Panc1 (cell line): ENCODE data around the gene SV2C. TPM values are rescaled to one million over a fixed set of nuclear protein-coding genes. Genes with fewer than 3 reads are reported as not detected.

Experiments
- ATAC-seq: fragments of 200-7000 bp; cut with Tn5 transposase; 2 replicates; pipeline ENCODE4 v1.9.1; 2020; ENCODE audit warnings: mild to moderate bottlenecking, moderate library complexity
- BruUV-seq: library from RNA; stranded (reverse); fragments of 400-500 nt; replicated peaks from 2 replicates; lab custom pipeline; 2021; lab: Mats Ljungman, UMichigan
- CTCF ChIA-PET: fragments of 300-600 bp; sonication (Branson Sonifier 250); formaldehyde crosslinking; loops from one replicate; lab custom pipeline; 2022; ENCODE audit warnings: antibody characterized with exemption; lab: Charles Lee
- POLR2A ChIA-PET: fragments of 300-600 bp; sonication (Branson Sonifier 250); formaldehyde crosslinking; loops from one replicate; lab custom pipeline; 2022; ENCODE audit warnings: antibody characterized with exemption; lab: Charles Lee
- DNase-seq: peaks from one replicate; pipeline ENCODE4 v3.0.0-alpha.2; 2010; ENCODE audit warnings: low read depth, low spot score
- H3K27ac ChIP-seq: 2 replicates; pipeline ENCODE4 v1.5.1; 2011; ENCODE audit warnings: mild to moderate bottlenecking, low read length, inconsistent platforms
- H3K27me3 ChIP-seq: fragments of 200-500 bp; sonication (Bioruptor generic); 2 replicates; pipeline ENCODE4 v1.6.0; 2014; ENCODE audit warnings: low read length, inconsistent platforms; ENCODE audit not compliant: control insufficient read depth, insufficient read depth
- H3K36me3 ChIP-seq: fragments of 200-500 bp; sonication (Bioruptor generic); 2 replicates; pipeline ENCODE4 v1.5.1; 2014; ENCODE audit warnings: inconsistent platforms, mild to moderate bottlenecking, low read length, moderate library complexity; ENCODE audit not compliant: control insufficient read depth, insufficient read depth
- H3K4me1 ChIP-seq: 2 replicates; pipeline ENCODE4 v1.5.1; 2011; ENCODE audit warnings: inconsistent platforms, mild to moderate bottlenecking, low read length, moderate library complexity; ENCODE audit not compliant: control insufficient read depth, insufficient read depth
- H3K4me3 ChIP-seq, 2 experiments: 2 replicates each; pipeline ENCODE4 v1.5.1; 2011 to 2012; ENCODE audit warnings: low read depth in 2 of 2, low read length in 2 of 2, mild to moderate bottlenecking in 2 of 2, inconsistent platforms in 1 of 2, moderate library complexity in 1 of 2
- H3K9me3 ChIP-seq: fragments of 200-500 bp; sonication (Bioruptor generic); 2 replicates; pipeline ENCODE4 v1.5.1; 2014; ENCODE audit warnings: low read depth, mild to moderate bottlenecking, inconsistent platforms, low read length, moderate library complexity; ENCODE audit not compliant: control insufficient read depth, insufficient read depth
- CTCF ChIP-seq: fragments of 450-650 bp; IDR thresholded peaks from 2 replicates; pipeline ENCODE4 v1.5.1; 2017; ENCODE audit warnings: mild to moderate bottlenecking
- POLR2AphosphoS5 ChIP-seq: IDR thresholded peaks from 2 replicates; pipeline ENCODE4 v1.6.1; 2012; ENCODE audit warnings: mild to moderate bottlenecking, low read depth, low read length, moderate library complexity
- REST ChIP-seq, 2 experiments: IDR thresholded peaks; 2 replicates each; pipeline ENCODE4 v1.6.1; 2011 to 2012; ENCODE audit warnings: low read depth in 2 of 2, control low read depth in 1 of 2, low read length in 1 of 2, mild to moderate bottlenecking in 1 of 2, moderate library complexity in 1 of 2; ENCODE audit not compliant: insufficient read depth in 1 of 2
- SIN3A ChIP-seq: IDR thresholded peaks from 2 replicates; pipeline ENCODE4 v1.6.1; 2012; ENCODE audit warnings: low read depth, mild to moderate bottlenecking, low read length, moderate library complexity, borderline replicate concordance; ENCODE audit not compliant: insufficient read depth
- TCF7L2 ChIP-seq: IDR thresholded peaks from 2 replicates; pipeline ENCODE4 v1.6.1; 2011; ENCODE audit warnings: mild to moderate bottlenecking, low read depth, low read length, inconsistent platforms
- in situ Hi-C: cut with HindIII; loops from 2 replicates; pipeline ENCODE4 v1.10.0; 2016; ENCODE audit warnings: low sequenced_read_pairs, low pct_unique_long_range_greater_than_20kb
- intact Hi-C: fragments of 100-400 bp; cut with micrococcal nuclease; formaldehyde crosslinking; loops from one replicate; pipeline ENCODE4 v1.10.0; 2022; ENCODE audit not compliant: unreplicated experiment
- total RNA-seq: library from RNA; stranded (reverse); gene quantifications from one replicate; pipeline ENCODE4 v1.2.1, GENCODE V29; 2021; ENCODE audit not compliant: unreplicated experiment

SV2C gene
- total RNA-seq, 1 experiment from 2014 or later: not detected

DNA sequence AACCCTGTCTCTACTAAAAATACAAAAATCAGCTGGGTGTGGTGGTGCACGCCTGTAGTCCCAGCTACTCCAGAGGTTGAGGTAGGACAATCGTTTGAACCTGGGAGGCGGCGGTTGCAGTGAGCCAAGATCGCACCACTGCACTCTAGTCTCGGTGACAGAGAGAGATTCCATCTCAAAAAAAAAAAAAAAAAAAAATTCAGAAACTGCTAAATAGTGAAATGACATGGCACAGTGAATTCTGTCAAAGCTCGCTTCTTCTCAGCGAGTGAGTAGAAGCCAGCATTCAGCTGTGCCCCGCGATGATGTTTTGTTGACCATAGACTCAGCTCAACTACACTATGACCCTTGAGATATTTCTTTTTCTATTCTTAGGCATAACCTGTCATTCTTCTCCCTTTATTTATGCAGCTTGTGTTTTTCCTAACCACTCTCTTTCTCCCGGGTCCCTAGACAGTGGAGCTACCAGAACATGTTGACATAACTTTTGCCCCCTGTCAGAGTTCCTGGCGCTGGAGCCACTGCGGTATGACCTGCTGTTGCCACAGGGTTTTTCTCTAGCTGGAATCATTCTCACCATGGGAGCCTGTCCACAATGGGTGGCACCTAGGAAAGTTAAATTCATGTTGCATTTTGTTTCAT, 306.5 kb downstream of the SV2C start:
- in situ Hi-C loops: no loop called here
- Histone ChIP-seq H3K36me3 (no peaks in the 10 kb centered on the region), H3K4me3 (no peak overlapping the region), H3K4me1 (no peaks in the 10 kb centered on the region), H3K9me3 (no peaks in the 10 kb centered on the region), H3K27ac (no peak overlapping the region), H3K27me3 (peaks cover 2% of the 10 kb centered on the region; the same call in 1 of the 2 replicates)
- intact Hi-C loops: no loop called here
- no peak for ATAC-seq
- no peak for DNase-seq
- TF ChIP-seq POLR2AphosphoS5: no peak
- no peak for TF ChIP-seq REST (IDR thresholded peaks at IDR 0.05; ENCODE audit: insufficient read depth in 1 of 2, low read depth in 2 of 2, low read length in 1 of 2)
- TF ChIP-seq SIN3A: no peak
- no peak for TF ChIP-seq TCF7L2
- no peak for TF ChIP-seq CTCF
- BruUV-seq: no TSS peak
- POLR2A ChIA-PET: interaction anchor here (0.7 kb wide), 1 partner anchor 205 kb away, joined by 5 read pairs; no protein-coding TSS in a partner anchor
- CTCF ChIA-PET: no interaction called here

DNA sequence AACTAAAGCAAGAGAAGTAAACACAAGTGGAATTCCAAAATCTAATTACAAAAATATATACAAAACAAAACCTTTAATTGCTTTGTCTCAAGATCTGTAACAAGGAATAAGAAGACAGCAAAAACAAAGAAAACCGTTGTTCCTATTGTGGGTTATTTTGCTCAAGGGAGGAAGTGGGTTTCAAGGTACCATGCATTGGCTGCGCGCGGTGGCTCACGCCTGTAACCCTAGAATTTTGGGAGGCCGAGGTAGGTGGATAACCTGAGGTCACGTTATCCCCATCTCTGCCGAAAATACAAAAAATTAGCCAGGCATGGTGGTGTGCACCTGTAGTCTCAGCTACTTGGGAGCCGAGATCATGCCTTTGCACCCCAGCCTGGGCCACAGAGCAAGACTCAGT, 307.8 kb downstream of the SV2C start:
- BruUV-seq: no TSS peak
- intact Hi-C loops (no loop called here), in situ Hi-C loops (no loop called here)
- Histone ChIP-seq H3K9me3 (no peaks in the 10 kb centered on the region), H3K4me1 (no peaks in the 10 kb centered on the region), H3K4me3 (no peak overlapping the region), H3K27ac (no peak overlapping the region), H3K36me3 (no peaks in the 10 kb centered on the region), H3K27me3 (peaks cover 4% of the 10 kb centered on the region; the same call in 1 of the 2 replicates)
- CTCF ChIA-PET: no interaction called here
- no peak for TF ChIP-seq REST (IDR thresholded peaks at IDR 0.05; ENCODE audit: insufficient read depth in 1 of 2, low read depth in 2 of 2, low read length in 1 of 2)
- TF ChIP-seq SIN3A: no peak
- no peak for TF ChIP-seq TCF7L2
- TF ChIP-seq POLR2AphosphoS5: no peak
- TF ChIP-seq CTCF: no peak
- ATAC-seq (no peak), DNase-seq (no peak)
- POLR2A ChIA-PET: no interaction called here
